ENCODE data around the gene GPRC5B. TPM values are rescaled to one million over a fixed set of nuclear protein-coding genes. Genes with fewer than 3 reads are reported as not detected.
A peak's percentile ranks its signal among the peaks of the same experiment; 100 is the strongest.

The GPRC5B gene
- total RNA-seq, 1 donor from 2014 or later = 0.07 TPM

GRCh38 chr16:19888834-19889233 lies 4.2 kb upstream of the GPRC5B start:
- POLR2A ChIA-PET = no interaction called here
- DNase-seq (no peak), ATAC-seq (ENCODE audit: low read depth) (no peak)
- Mint-ChIP-seq H3K9me3 (peaks cover 2% of the 10 kb centered on the region), H3K27ac (no peak overlapping the region), H3K27me3 (peaks cover 25% of the 10 kb centered on the region), H3K4me1 (peaks cover 27% of the 10 kb centered on the region), H3K4me3 (no peak overlapping the region), H3K36me3 (ENCODE audit: low read depth) (no peaks in the 10 kb centered on the region)
- intact Hi-C loops (cut with micrococcal nuclease) = loop anchor here (5.0 kb wide), 2 partner anchors 367 to 502 kb away; partner anchors contain the start of genes CCP110 and GDE1
- CTCF ChIA-PET = interaction anchor here (0.6 to 6.4 kb wide), 5 partner anchors 9 to 354 kb away, joined by 3 to 47 read pairs (median 5); partner anchors contain the start of gene VPS35L
- no peak for TF ChIP-seq CTCF (IDR thresholded peaks at IDR 0.05)

- DNase-seq (peak; percentile 58), ATAC-seq (ENCODE audit: low read depth) (peak; percentile 74)
- Mint-ChIP-seq H3K27ac (no peak overlapping the region), H3K9me3 (peaks cover 2% of the 10 kb centered on the region), H3K4me3 (peak overlapping the region; percentile 82), H3K27me3 (peaks cover 35% of the 10 kb centered on the region), H3K4me1 (peaks cover 31% of the 10 kb centered on the region), H3K36me3 (ENCODE audit: low read depth) (no peaks in the 10 kb centered on the region)
- TF ChIP-seq CTCF (IDR thresholded peaks at IDR 0.05) = peak; percentile 72
- intact Hi-C loops (cut with micrococcal nuclease) = loop anchor here (1.0 to 5.0 kb wide), 5 partner anchors 303 to 800 kb away; partner anchors contain the start of genes CCP110 and GDE1
- ChIA-PET POLR2A (interaction anchor here (0.8 kb wide), 1 partner anchor 331 kb away, joined by 4 read pairs; the partner anchor contains the start of gene VPS35L), CTCF (interaction anchor here (1.4 to 6.4 kb wide), 3 partner anchors 285 to 329 kb away, joined by 4 to 47 read pairs (median 22); partner anchors contain the start of gene VPS35L)
Observed at GRCh38 chr16:19886073-19886941, 1.7 kb upstream of the GPRC5B start.

GRCh38 chr16:19885451-19886072 lies 914 bp upstream of the GPRC5B start:
- ChIA-PET CTCF (interaction anchor here (3.0 to 6.4 kb wide), 2 partner anchors 284 to 328 kb away, joined by 22 to 47 read pairs; partner anchors contain the start of gene VPS35L), POLR2A (no interaction called here)
- peaks cover 31% of the 10 kb centered on the region for H3K4me1 Mint-ChIP-seq
- DNase-seq (peak; percentile 24), ATAC-seq (ENCODE audit: low read depth) (no peak)
- no peak overlapping the region for H3K27ac Mint-ChIP-seq
- peaks cover 38% of the 10 kb centered on the region for H3K27me3 Mint-ChIP-seq
- H3K4me3 Mint-ChIP-seq = peak overlapping the region; percentile 82
- H3K36me3 Mint-ChIP-seq (ENCODE audit: low read depth) = no peaks in the 10 kb centered on the region
- H3K9me3 Mint-ChIP-seq = no peaks in the 10 kb centered on the region
- TF ChIP-seq CTCF (IDR thresholded peaks at IDR 0.05) = no peak
- intact Hi-C loops (cut with micrococcal nuclease) = loop anchor here (1.0 to 5.0 kb wide), 6 partner anchors 167 to 799 kb away; partner anchors contain the start of genes CCP110, GDE1, IQCK and KNOP1

GRCh38 chr16:19883966-19884485 lies 622 bp downstream of the GPRC5B start:
- Mint-ChIP-seq H3K4me3 (peak overlapping the region; percentile 72), H3K36me3 (ENCODE audit: low read depth) (no peaks in the 10 kb centered on the region), H3K27ac (no peak overlapping the region), H3K9me3 (no peaks in the 10 kb centered on the region), H3K27me3 (peaks cover 38% of the 10 kb centered on the region), H3K4me1 (peaks cover 31% of the 10 kb centered on the region)
- CTCF ChIA-PET = interaction anchor here (6.4 kb wide), 1 partner anchor 327 kb away, joined by 47 read pairs; the partner anchor contains the start of gene VPS35L
- intact Hi-C loops (cut with micrococcal nuclease) = loop anchor here (2.0 kb wide), 1 partner anchor 165 kb away; the partner anchor contains the start of genes IQCK and KNOP1
- no peak for DNase-seq
- POLR2A ChIA-PET = interaction anchor here (0.7 to 0.8 kb wide), 2 partner anchors 14 to 165 kb away, joined by 5 to 7 read pairs; no protein-coding TSS in a partner anchor
- no peak for TF ChIP-seq CTCF (IDR thresholded peaks at IDR 0.05)
- ATAC-seq (ENCODE audit: low read depth) = no peak

Data from activated B cell treated with CpG ODN at 0.5 μM for 24 hours (primary cell).